ENCODE measurements around the gene HAUS3.

DNA sequence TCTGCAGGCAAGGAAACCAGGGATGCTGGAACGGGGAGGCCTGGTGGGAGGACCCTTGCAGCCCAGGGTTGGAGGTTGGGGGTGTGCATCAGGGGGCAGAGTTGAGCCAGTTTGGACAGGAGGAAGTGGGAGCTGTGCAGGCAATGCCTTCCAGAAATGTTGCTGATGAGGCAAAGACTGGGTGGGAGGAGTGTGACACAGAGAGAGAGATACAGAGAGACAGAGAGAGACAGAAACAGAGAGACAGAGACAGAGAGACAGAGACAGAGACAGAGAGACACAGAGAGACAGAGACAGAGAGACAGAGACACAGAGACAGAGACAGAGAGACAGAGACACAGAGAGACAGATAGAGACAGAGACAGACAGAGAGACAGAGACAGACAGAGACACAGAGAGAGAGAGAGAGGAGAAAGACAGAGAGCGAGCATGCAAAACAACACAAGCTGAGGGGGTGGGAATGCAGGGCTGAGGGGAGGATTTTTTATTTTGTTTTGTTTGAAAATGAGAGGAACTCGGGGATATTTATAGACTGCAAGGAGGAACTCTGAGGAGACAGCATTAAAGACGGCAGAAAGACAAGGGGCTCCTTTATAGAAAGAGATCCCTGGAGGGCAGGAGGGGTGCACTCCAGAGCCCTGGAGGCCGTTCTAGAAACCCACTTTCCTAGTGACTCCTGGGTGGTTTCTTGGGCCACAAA, 1.9 kb upstream of the HAUS3 start:
- TF ChIP-seq, protein P1, sequence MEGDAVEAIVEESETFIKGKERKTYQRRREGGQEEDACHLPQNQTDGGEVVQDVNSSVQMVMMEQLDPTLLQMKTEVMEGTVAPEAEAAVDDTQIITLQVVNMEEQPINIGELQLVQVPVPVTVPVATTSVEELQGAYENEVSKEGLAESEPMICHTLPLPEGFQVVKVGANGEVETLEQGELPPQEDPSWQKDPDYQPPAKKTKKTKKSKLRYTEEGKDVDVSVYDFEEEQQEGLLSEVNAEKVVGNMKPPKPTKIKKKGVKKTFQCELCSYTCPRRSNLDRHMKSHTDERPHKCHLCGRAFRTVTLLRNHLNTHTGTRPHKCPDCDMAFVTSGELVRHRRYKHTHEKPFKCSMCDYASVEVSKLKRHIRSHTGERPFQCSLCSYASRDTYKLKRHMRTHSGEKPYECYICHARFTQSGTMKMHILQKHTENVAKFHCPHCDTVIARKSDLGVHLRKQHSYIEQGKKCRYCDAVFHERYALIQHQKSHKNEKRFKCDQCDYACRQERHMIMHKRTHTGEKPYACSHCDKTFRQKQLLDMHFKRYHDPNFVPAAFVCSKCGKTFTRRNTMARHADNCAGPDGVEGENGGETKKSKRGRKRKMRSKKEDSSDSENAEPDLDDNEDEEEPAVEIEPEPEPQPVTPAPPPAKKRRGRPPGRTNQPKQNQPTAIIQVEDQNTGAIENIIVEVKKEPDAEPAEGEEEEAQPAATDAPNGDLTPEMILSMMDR (optimal IDR thresholded peaks at IDR 0.05 in 1 of 3, IDR thresholded peaks at IDR 0.05 in 1 of 3, conservative IDR thresholded peaks at IDR 0.05 in 1 of 3; ENCODE audit: extremely low read depth in 1 of 3, insufficient read depth in 2 of 3, low read length in 3 of 3) = no peak
- no peak for TF ChIP-seq EZH2 (IDR thresholded peaks at IDR 0.05; ENCODE audit: low read length)
